ENCODE results near the gene ASTN1. TPM values are rescaled to one million over a fixed set of nuclear protein-coding genes. Genes with fewer than 3 reads are reported as not detected.

The ASTN1 gene
- polyA plus RNA-seq, 1 experiment = 0.09 TPM

GRCh38 chr1:176815621-176816020 is 348.9 kb downstream of the ASTN1 start:
- ChIA-PET POLR2A (no interaction called here), CTCF (interaction anchor here (0.5 kb wide), 1 partner anchor 1659 kb away, joined by 3 read pairs; no protein-coding TSS in a partner anchor)
- H3K27me3 ChIP-seq (ENCODE audit: control insufficient read depth, insufficient read depth, low read length) = no peaks in the 10 kb centered on the region
- DNase-seq (ENCODE audit: low read depth, low spot score) = no peak
- no peak overlapping the region for H3K4me3 ChIP-seq (ENCODE audit: low read depth, low read length)
- no peaks in the 10 kb centered on the region for H3K9me3 ChIP-seq (ENCODE audit: control insufficient read depth, insufficient read depth, low read length)
- TF ChIP-seq CTCF (IDR thresholded peaks at IDR 0.05; ENCODE audit: low read depth, low read length) = no peak
- no peak overlapping the region for H3K27ac ChIP-seq (ENCODE audit: low read depth, low read length)

- no peak for DNase-seq (ENCODE audit: low read depth, low spot score)
- no peak overlapping the region for H3K27ac ChIP-seq (ENCODE audit: low read depth, low read length)
- no peaks in the 10 kb centered on the region for H3K27me3 ChIP-seq (ENCODE audit: control insufficient read depth, insufficient read depth, low read length)
- ChIA-PET CTCF (no interaction called here), POLR2A (no interaction called here)
- no peaks in the 10 kb centered on the region for H3K9me3 ChIP-seq (ENCODE audit: control insufficient read depth, insufficient read depth, low read length)
- TF ChIP-seq CTCF (IDR thresholded peaks at IDR 0.05; ENCODE audit: low read depth, low read length) = no peak
- no peak overlapping the region for H3K4me3 ChIP-seq (ENCODE audit: low read depth, low read length)
These were observed 352.8 kb downstream of the ASTN1 start for GRCh38 chr1:176811511-176812288.

GRCh38 chr1:176809292-176809691 is 355.2 kb downstream of the ASTN1 start:
- DNase-seq (ENCODE audit: low read depth, low spot score) = no peak
- POLR2A ChIA-PET = interaction anchor here (0.7 kb wide), 1 partner anchor 1114 kb away, joined by 4 read pairs; no protein-coding TSS in a partner anchor
- Histone ChIP-seq H3K27me3 (ENCODE audit: control insufficient read depth, insufficient read depth, low read length) (no peaks in the 10 kb centered on the region), H3K4me3 (ENCODE audit: low read depth, low read length) (no peak overlapping the region), H3K9me3 (ENCODE audit: control insufficient read depth, insufficient read depth, low read length) (no peaks in the 10 kb centered on the region), H3K27ac (ENCODE audit: low read depth, low read length) (no peak overlapping the region)
- CTCF ChIA-PET = no interaction called here
- no peak for TF ChIP-seq CTCF (IDR thresholded peaks at IDR 0.05; ENCODE audit: low read depth, low read length)

Small RNA genes lying within 50 kb of the gene (small RNA-seq; reads per million reads assigned to genes)
- gene MIR488 (ENCODE audit: insufficient read length, low read depth) = 1.9 reads per million

Other genes with a start within 250 kb of the ASTN1 start
- 0.02 TPM in 1 of 2 replicates, not detected in the other for gene BRINP2, start 6.2 kb upstream of the ASTN1 start, polyA plus RNA-seq (2011; rRNA removed)

All from AG04450 (cell line).